CD4-positive, alpha-beta T cell treated with Interleukin-4 for 4 hours (primary cell): ENCODE measurements around the gene PLEKHJ1.
"Not testable (repeated sequence)": the region's sequence is repeated elsewhere in the genome, so short reads cannot be mapped to it uniquely, and the experiment has no call there.

Source experiments
- DNase-seq: peaks from one replicate; pipeline ENCODE4 v3.0.0-alpha.2; 2020

PLEKHJ1 gene

DNA sequence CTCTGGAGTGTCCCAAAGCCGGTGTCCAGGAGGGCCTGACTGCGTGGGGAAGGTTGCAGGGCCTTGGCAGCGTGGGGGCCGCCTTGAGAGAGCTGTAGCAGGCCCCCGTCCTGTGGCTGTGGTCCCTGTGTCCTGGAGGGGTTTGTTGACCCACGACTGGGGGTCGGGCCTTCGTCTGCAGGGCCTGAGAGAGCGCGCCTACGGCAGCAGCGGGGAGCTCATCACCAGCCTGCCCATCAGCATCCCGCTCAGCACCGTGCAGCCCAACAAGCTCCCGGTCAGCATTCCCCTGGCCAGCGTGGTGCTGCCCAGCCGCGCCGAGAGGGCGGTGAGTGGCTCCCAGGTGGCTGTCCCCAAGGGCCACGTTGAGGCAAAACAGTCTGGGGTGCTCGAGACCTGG, 18.5 kb downstream of the PLEKHJ1 start:
- DNase-seq: no peak

DNA sequence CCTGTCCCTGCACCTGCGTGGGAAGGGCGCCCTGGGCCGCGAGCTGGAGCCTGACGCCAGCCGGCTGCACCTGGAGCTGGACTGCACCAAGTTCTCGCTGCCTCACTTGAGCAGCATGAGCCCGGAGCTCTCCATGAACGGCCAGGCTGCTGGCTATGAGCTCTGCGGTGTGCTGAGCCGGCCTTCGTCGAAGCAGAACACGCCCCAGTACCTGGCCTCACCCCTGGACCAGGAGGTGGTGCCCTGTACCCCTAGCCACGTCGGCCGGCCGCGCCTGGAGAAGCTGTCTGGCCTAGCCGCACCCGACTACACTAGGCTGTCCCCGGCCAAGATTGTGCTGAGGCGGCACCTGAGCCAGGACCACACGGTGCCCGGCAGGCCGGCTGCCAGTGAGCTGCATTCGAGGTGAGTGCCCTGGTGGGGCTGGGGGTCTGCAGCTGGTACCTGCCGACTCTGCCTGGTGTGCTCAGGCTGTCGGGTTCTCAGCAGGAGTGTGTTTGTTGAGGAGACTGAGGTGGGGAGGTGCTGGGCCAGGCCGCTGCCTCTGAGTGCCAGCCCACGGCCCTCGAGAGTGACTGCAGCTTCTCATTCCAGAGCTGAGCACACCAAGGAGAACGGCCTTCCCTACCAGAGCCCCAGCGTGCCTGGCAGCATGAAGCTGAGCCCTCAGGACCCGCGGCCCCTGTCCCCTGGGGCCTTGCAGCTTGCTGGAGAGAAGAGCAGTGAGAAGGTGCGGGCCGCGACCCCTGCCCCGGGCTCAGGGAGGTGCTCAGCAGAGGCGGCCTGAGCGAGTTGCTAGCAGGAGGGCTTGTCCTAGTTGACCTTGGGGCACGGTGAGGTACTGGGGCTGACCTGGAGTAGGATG, 19.5 kb downstream of the PLEKHJ1 start:
- DNase-seq: no peak

DNA sequence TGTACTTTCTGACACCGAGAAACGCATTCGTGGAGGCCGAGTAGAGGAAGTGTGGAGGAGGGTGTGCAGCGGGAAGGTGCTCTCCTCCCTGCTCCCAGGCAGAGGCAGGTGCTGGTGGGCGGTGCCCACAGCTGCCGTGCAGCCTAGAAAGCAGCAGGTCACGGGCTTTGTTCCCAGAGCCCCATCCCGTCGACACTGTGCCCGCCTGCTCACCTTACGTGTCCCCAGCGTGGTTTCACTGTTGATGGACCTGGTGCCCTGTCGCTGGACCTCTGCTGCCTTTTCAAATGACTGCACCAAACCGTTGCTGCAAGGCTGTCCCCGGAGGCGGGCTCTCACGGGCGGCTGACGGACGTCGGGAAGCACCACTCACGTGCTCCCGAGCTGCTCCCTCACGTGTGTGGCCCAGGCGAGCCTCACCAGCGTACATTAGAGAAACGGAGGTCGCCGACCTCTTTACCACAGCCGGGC, 20.8 kb downstream of the PLEKHJ1 start:
- peak; percentile 31 for DNase-seq

- DNase-seq: no peak
These were observed 21.9 kb downstream of the PLEKHJ1 start for GRCh38 chr19:2214251-2214650.

DNA sequence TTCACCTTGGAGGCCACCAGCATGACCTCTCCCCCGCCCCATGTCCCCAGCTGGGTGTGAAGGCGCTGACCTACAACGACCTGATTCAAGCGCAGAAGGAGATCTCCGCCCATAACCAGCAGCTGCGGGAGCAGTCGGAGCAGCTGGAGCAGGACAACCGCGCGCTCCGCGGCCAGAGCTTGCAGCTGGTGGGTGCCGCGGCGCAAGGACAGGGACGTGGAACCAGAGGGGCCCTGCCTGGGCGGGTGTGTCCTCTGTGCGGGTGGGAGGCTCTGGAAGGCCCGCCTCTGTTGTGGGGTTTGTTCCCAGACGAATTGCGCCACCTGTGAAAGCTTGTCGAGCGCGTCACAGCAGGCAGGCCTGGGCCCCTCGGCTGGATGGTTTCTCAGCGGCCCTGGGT, 22.3 kb downstream of the PLEKHJ1 start:
- DNase-seq: no peak

DNA sequence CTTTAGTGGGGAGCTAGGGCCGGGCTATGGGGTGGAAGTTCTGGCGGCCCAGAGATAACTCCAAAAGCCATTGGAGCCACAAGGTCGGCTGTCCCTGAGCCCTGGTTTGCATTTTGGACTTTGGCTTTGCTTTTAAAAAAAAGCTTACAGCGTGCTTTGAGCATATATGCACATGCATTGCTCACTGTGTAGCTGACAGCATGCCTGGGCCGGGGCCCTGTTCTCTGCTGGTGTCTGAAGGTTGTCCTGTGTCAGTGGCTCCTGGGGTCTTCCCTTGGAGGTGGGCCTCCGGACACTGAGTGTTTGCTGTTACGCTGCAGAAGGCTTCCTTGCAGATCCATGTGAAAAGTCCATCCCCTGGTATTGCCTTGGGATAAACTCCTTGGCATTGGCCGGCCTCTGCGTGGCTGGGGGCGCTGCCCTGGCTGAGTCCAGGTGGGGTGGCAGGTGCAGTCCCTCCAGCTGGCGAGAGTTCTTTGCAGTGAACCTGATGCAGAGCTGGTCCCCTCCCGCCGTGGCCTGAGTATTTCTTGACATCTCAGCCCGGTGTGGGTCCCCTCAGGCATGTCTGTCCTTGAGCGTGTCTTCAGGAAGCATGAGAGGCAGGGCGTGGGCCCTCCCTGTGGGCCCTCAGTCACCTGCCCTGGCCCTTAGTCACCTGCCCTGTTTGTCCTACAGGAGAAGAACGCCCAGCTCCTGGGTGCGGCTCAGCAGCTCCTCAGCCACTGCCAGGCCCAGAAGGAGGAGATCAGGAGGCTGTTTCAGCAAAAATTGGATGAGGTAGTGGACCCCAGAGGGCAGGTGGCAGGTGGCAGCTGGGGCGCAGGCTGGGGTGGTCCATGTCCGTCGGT, 23.0 kb downstream of the PLEKHJ1 start:
- DNase-seq: no peak

DNA sequence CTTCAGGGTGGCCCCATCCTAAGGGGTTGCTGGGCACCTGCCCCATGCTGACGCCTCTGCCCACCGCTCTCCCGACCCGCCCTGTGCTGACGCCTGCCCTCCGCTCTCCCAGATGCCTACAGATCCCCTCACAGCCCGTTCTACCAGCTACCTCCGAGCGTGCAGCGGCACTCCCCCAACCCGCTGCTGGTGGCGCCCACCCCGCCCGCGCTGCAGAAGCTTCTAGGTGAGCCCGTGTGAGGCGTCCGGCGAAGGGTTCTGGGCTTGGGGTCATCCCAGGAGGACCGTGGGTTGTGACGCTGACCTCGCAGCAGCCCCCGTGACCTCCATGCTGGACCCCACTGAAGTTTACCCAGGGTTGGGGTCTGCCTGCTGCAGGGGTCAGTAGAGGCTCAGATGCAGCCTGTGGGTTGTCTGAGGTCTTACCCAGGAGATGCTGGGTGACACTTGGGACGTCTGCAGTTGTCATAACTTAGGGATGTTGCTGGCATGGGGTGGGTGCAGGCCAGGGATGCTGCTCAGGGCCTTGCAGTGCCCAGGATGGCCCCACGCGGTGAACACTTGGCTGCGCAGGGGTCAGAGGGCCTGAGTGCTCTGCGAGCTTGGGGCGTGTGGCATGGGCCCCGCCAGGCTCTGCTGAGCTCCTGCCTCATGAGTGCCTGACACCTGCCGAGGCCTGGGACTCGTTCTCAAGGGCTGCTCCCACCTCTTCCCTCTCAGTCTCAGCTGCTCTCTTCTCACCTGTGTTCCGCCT, 25.0 kb downstream of the PLEKHJ1 start:
- no peak for DNase-seq

GRCh38 chr19:2210206-2210605, 25.9 kb downstream of the PLEKHJ1 start:
- no peak for DNase-seq

- no peak for DNase-seq
These were observed 26.7 kb downstream of the PLEKHJ1 start for GRCh38 chr19:2209408-2209807.

GRCh38 chr19:2208975-2209374, 27.2 kb downstream of the PLEKHJ1 start:
- no peak for DNase-seq

DNA sequence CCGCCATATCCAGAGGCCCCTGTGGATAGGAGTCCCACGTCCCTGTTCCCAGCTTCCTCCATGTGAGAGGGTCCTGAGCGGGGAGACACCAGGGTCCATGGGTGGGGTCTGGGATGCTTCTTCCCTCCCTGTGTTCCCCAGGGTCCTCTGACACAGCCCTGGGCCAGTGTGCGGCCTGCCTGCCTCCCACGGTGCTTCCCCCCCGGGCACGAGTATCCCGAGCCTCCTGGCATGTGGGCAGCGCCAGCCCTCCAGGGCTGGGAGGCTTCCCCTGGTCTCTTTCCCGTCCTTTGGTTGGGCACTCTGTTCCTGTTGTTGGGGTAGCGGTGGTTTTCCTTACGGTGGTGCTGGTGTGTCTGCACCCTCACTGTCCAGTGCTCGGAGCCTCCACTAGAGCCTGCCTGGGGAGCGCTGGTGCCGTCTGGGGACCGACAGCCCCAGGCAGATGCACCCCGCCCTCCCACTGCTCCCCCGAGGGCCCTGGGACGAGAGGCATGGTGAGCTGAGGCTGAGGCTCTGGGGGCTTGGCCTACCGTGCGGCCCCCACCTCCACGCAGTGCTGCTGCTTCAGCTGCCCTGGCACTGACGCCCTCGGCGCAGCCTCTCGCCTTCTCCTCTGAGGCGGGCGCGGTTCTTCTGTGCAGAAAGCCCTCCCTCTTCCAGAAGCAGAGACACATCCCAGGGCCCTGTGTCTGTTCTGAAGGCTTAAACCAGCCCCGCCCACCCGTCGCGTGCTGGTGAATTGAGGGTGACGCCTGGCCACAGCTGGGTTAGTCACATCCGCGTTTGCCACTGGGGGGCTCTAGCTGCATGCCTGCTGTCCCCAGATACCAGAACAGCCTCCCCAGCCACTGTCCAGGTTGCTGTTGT, 27.9 kb downstream of the PLEKHJ1 start:
- DNase-seq: peak; percentile 18

DNA sequence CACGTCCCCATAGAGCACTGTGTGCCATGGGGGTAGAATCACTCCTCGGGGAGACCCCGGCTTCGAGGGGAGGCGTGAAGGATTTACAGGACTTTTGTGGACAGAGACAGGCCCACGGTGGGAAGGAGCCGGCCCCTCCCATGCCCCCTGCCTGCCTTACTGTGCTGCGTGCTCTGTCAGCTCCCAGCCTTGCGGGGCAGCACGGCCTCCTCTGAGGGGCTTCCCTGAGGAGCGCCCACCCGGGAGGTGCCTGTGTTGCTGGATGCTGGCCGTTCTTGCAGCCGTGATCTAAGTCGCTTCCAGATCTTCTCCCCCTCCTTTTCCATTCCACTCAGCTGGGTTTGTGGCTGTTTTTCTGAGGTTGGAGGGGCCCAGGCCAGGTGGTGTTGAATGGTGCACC, 29.1 kb downstream of the PLEKHJ1 start:
- DNase-seq: no peak

DNA sequence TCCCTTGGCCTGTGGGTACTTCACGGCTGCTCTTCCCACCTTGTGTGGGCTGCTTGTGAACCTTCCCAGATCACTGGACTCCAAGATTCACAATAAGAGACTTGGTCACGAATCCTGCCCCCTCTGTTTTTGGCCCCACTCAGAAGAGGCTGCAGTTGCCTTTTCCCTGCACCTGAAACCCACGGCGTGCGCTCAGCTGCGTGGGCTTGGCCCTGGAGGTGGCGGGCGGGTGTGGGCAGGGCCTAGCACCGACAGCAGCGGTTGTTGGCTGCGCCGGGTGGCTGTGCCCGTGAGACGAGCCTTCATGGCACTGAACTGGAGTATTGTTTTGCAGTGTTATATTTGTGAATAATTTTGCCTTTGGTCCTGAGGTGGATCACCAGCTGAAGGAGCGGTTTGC, 33.8 kb downstream of the PLEKHJ1 start:
- no peak for DNase-seq

DNA sequence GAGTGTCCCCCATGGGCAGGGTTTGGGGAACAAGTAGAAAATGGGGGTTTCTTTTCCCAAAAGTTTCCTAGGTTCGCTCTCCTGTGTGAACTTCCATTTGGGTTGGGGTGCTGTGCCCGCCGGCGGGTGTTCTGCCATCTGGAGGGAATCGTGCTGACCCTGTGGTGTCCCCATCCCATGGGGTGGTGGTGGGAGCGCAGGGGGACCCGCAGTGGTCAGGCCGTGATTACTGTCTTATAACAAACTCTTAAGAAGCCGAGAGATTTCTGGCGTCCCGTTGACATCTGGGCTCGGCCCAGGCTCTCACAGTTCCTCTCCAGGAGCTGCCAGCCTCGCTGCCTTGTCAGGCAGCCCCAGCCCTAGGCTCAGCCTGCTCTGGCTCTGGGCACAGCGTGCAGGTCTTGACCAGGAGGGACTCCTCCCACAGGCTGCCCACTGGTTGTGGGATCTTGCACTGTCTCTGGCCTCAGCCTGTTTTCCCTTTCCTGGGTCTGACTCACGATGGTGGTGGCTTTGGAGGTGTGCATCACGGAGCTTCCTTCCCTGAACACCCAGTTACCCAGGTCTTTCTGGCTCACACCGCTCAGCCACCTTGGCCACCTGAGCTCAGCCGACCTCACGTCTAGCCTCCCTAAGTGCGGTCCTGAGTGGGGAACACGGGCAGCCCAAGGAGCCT, 34.5 kb downstream of the PLEKHJ1 start:
- DNase-seq: no peak

DNA sequence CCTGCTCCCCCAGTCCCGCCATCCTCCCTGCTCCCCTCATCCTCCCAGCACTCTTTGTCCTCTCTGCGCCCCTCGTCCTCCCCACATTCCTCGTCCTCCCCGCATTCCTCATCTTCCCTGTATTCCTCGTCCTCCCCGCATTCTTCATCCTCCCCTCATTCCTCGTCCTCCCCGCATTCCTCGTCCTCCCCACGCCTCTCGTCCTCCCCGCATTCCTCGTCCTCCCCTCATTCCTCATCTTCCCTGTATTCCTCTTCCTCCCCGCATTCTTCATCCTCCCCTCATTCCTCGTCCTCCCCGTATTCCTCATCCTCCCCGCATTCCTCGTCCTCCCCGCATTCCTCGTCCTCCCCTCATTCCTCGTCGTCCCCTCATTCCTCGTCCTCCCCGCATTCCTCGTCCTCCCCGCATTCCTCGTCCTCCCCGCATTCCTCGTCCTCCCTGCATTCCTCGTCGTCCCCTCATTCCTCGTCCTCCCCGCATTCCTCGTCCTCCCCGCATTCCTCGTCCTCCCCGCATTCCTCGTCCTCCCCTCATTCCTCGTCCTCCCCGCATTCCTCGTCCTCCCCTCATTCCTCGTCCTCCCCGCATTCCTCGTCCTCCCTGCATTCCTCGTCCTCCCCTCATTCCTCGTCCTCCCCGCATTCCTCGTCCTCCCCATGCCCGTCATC, 35.4 kb downstream of the PLEKHJ1 start:
- not testable (repeated sequence) for DNase-seq

- DNase-seq: no peak
These were observed 36.1 kb downstream of the PLEKHJ1 start for GRCh38 chr19:2199861-2200623.

DNA sequence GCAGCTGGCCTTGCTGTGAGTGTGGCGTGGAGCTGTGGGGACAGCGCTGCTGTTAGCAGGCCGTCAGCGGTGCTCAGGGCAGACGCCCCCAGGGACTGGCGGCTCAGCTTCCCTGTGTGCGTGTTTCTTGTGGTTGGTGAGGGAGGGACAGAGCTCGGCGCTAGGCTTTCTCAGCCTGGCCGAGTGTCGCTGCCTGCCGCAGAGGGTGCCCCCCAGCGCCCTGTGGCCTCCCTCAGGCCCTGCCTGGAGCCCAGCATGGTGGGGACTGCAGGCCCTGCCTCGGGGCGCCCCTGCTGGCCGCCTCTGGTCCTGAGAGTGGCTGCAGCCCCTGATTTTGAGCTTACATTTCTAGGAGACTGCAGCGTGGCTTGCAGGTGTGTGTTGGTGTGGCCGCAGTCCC, 36.9 kb downstream of the PLEKHJ1 start:
- DNase-seq: no peak

DNA sequence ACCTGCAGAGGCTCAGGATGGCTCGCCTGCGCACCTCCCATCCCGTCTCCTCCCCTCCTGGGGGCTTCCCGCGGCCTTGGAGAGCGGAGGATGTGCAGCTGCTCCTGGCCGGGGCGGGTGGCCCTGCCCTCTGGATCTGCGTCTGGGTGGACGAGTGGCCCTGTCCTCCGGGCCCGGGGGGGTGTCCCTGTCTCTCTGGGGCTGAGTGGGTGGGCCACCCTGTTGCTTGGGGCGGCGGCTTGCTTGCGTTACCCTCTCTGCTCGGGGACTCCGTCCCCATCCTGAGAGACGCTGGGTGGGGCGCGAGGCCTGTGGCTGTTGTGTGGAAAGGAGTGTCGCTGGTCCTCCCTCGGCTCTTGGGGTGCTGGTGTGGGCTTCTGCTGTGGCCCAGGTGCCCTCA, 37.8 kb downstream of the PLEKHJ1 start:
- DNase-seq: no peak

GRCh38 chr19:2197270-2197669, 38.9 kb downstream of the PLEKHJ1 start:
- no peak for DNase-seq

- no peak for DNase-seq
These were observed 40.2 kb downstream of the PLEKHJ1 start for GRCh38 chr19:2195914-2196313.
